ENCODE results near the gene ZNF512B.

GRCh38 chr20:63952769-63953168 is 17.0 kb downstream of the ZNF512B start:
- TF ChIP-seq CTCF (IDR thresholded peaks at IDR 0.05; ENCODE audit: low read depth, low read length) (no peak), EZH2phosphoT487 (IDR thresholded peaks at IDR 0.05; ENCODE audit: low read depth) (no peak)

Measured in OCI-LY3 (cell line).